Omental fat pad (tissue), 4 donors: ENCODE data around the gene CAMK2N2. TPM values are rescaled to one million over a fixed set of nuclear protein-coding genes. Genes with fewer than 3 reads are reported as not detected.
A peak's percentile ranks its signal among the peaks of the same experiment; 100 is the strongest.

Experiments
- ATAC-seq: fragments of 150-250 bp; one replicate; pipeline ENCODE4 v1.9.1; 2016; ENCODE audit warnings: mild to moderate bottlenecking, moderate library complexity; ENCODE audit not compliant: low FRiP score
- DNase-seq: peaks from one replicate; pipeline ENCODE4 v3.0.0-alpha.2; 2019; ENCODE audit warnings: low spot score
- total RNA-seq, 4 donors: library from RNA; depleted of rRNA; stranded (reverse); fragments of >200 nt; gene quantifications; one replicate each; pipeline ENCODE4 v1.1.0, GENCODE V29; 2016
- TF ChIP-seq, protein P1 (sequence below), 3 donors: fragments of 450-650 bp; IDR thresholded peaks; one replicate each; pipeline ENCODE4 v1.5.1; 2016 to 2017; ENCODE audit warnings: antibody characterized with exemption in 3 of 3, mild to moderate bottlenecking in 3 of 3, moderate library complexity in 2 of 3

Gene CAMK2N2
- total RNA-seq, 4 donors from 2014 or later = 0.28 TPM; not detected in 3

DNA sequence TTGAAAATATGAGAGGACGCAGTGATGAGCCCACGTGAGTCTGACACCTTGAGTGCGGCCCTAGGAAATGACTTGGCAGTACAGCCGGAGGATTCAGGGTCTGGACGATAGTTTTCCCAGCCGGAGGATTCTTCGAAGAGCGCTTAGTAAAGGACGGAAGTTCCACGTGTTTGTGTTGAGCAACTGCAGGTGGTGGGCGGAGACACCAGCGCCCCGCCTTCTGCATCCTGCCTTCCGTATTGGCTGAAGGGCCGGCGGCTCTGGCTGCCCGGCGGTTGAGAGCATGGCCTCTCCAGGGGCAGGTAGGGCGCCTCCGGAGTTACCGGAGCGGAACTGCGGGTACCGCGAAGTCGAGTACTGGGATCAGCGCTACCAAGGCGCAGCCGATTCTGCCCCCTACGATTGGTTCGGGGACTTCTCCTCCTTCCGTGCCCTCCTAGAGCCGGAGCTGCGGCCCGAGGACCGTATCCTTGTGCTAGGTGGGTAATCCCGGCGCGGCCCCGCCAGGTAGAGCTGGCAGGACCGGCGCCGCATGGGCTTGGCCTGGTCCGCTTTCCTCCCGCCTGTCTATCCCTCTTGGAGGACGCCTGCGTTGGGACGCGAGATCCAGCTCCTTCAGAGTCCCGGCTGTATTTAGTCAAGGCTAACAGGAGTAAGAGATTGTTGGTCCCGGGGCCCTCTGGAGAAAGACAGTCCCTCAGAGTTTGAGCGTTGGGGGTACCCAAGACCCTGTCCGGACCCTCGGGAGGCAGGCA, 11.8 kb downstream of the CAMK2N2 start, which contains the start of gene EEF1AKMT4:
Gene EEF1AKMT4, plus strand, starts transcription at position 261 of the 755 bp plus-strand sequence. Its CDS starts 23 bp downstream, at position 284.
- TF ChIP-seq, protein P1, sequence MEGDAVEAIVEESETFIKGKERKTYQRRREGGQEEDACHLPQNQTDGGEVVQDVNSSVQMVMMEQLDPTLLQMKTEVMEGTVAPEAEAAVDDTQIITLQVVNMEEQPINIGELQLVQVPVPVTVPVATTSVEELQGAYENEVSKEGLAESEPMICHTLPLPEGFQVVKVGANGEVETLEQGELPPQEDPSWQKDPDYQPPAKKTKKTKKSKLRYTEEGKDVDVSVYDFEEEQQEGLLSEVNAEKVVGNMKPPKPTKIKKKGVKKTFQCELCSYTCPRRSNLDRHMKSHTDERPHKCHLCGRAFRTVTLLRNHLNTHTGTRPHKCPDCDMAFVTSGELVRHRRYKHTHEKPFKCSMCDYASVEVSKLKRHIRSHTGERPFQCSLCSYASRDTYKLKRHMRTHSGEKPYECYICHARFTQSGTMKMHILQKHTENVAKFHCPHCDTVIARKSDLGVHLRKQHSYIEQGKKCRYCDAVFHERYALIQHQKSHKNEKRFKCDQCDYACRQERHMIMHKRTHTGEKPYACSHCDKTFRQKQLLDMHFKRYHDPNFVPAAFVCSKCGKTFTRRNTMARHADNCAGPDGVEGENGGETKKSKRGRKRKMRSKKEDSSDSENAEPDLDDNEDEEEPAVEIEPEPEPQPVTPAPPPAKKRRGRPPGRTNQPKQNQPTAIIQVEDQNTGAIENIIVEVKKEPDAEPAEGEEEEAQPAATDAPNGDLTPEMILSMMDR (IDR thresholded peaks at IDR 0.05) = no peak
- ATAC-seq = peak; percentile 97
- peak; percentile 88 for DNase-seq

DNA sequence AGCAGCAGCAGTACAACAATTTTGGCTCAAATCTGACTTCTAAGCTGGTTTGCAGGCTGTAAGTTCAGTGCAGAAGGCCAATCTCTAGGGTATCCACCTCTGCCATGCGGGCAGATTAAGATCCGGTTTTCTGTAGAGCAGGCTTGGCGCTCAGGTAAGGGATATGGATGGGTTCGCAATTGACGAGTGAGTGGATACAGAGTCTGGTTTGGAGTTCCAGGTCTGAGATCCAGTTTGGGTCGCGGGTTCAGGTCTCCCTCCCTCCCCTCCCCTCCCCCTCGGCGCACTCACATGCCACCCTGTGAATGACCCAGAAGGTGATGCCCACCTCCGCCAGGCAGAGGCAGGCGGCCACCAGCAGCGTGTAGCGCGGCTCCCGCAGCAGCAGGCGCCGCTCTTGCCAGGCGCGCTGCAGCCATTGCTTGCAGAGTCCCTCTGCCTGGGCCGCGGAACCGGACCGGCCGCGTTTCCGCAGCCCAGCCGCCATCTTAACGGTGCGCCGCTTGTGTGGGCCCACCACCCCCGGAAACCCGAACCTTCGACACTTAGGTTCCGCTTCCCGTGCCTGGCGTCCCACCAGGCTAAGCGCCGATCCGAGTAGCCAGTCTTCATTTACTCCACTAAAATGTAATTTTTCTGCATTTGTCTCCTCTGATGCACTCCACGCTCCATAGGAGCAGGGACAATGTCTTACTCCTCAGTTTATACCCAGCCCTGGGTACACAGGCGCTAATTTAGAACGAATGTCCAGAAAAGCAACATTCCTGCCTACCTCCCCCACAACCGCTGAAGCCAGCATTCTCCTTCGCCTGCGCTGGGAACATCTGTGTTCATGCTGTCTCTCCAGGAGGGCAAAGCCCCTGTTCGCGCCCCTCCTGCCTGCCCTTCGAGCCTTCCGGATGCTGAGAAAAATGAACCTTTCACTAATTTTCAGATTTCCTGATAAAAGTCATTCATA, 12.6 kb downstream of the CAMK2N2 start, which contains the start of gene ALG3:
Gene ALG3, minus strand, starts transcription at position 509 of the 958 bp plus-strand sequence. Its CDS starts 22 bp downstream, at position 487.
- DNase-seq (peak; percentile 50), ATAC-seq (peak; percentile 80)
- TF ChIP-seq, protein P1 (IDR thresholded peaks at IDR 0.05) = no peak

DNA sequence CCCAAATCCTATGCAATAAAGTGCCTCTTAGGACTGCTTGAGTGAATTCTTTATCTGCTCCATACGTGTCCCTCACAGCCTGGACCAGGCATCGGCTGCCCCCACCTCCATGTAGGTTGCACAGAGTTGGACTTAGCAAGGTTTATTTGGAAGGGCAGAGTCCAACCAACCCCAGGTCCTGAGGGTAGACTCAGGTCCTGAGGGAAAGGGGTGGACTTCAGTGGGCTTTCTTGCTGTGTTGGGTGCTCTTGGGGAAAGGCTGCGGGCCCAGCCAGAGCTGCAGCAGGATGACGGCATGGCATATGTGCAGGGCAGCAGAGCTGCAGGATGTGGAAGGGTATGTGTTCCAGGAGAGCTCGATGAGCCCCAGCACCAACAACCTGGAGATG, 19.1 kb downstream of the CAMK2N2 start:
- no peak for ATAC-seq
- TF ChIP-seq, protein P1 (IDR thresholded peaks at IDR 0.05) = no peak
- DNase-seq = no peak

DNA sequence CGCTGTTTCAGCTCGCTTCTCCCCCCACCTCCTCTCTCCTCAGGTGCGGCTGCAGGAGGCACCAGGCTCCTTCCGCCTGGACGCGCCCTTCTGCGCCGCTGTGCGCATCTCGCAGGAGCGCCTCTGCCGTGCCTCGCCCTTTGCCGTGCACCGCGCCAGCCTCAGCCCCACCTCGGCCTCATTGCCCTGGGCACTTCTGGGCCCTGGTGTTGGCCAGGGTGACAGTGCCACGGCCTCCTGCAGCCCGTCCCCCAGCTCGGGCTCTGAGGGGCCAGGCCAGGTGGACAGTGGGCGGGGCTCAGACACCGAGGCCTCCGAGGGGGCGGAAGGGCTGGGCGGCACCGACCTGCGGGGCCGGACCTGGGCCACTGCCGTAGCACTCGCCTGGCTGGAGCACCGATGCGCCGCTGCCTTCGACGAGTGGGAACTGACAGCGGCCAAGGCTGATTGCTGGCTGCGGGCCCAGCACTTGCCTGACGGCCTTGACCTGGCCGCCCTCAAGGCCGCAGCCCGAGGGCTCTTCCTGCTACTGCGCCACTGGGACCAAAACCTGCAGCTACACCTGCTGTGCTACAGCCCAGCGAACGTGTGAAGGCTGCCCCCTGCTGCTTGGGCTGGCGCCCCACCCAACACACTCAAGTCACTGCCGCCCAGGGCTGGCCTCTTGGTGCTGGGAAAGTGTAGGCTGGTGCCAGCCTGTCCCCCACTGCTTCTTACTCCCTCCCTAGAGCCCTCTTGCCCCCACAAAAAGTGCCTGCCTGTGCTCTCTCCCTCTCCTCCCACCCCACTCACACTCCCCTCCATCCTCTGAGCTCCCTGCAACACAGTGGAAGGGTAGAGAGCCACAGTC, 19.7 kb downstream of the CAMK2N2 start:
- peak; percentile 58 for ATAC-seq
- no peak for DNase-seq
- TF ChIP-seq, protein P1 (IDR thresholded peaks at IDR 0.05) = no peak

DNA sequence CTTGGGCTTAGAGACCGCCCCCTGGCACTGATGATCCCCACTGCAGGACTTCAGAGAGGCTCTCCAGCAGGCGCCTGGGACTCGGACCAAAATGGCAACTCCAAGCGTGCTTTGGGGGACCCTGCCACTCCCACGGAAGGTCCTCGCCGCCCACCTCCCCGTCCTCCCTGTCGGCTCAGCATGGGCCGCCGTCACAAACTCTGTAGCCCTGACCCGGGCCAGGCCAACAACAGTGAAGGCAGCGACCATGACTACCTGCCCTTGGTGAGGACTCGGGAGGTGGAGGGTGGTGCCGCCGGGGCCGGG, 20.3 kb downstream of the CAMK2N2 start:
- ATAC-seq = no peak
- DNase-seq = no peak
- TF ChIP-seq, protein P1 (IDR thresholded peaks at IDR 0.05) = no peak

DNA sequence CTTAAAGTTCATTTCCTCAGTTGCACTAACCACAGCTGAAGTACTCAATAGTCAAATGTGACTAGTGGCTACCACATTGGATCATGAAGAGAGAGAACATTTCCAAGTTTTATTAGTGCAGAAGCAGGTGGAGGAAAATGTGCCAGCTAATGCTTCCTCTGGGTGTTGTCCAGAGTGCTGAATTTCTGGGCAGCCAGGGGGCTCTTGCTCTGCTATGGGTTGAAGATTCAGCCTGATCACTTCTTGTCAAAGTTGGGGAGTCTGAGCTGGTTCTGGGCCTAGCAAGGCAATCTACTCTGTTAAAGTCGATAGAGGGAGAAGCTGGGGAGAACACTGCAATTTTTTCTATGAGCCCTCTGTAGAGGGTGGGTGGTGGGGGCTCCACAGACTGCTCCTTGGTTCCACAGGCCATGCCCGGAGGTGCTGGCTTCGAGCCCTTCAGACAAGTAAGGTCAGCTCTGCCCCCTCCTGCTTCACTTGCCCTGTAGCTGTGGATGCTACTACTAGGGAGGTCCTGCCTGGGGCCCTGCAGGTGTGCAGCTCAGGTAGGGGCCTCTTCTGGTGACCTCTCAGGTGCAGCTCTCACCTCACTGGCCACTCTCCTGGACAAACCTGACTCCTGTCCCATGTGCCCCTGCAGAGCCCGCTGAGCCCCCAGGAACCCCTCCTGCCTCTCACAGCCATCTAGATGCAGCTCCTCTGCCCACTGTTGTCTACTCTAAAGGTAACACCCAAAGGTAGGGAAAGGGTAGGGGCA, 20.8 kb downstream of the CAMK2N2 start:
- TF ChIP-seq, protein P1 (IDR thresholded peaks at IDR 0.05) = no peak
- ATAC-seq = no peak
- no peak for DNase-seq
